ENCODE data around the gene KLHL10. TPM values are rescaled to one million over a fixed set of nuclear protein-coding genes. Genes with fewer than 3 reads are reported as not detected.

The KLHL10 gene
- total RNA-seq, 2 donors from 2014 or later = not detected

DNA sequence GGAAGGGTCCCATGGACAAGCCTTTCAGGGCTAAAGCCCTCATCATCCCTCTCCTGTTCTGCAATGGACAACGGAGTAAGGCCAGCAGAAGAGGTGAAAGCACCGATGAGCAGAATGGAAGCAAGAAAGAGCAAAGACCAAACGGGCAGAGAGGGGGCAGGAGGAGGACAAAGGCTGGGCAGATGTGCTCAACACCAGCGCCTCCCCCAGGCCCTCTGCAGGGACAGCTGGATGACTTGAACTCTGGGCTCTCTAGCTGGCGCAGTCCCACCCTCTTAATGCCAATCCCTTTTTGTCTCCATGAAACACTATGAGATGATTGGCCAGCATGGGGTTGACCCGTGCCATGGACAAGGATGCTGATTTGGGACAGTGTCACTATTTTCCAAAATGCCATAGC is 59.1 kb downstream of the KLHL10 start:
- TF ChIP-seq, protein P1, sequence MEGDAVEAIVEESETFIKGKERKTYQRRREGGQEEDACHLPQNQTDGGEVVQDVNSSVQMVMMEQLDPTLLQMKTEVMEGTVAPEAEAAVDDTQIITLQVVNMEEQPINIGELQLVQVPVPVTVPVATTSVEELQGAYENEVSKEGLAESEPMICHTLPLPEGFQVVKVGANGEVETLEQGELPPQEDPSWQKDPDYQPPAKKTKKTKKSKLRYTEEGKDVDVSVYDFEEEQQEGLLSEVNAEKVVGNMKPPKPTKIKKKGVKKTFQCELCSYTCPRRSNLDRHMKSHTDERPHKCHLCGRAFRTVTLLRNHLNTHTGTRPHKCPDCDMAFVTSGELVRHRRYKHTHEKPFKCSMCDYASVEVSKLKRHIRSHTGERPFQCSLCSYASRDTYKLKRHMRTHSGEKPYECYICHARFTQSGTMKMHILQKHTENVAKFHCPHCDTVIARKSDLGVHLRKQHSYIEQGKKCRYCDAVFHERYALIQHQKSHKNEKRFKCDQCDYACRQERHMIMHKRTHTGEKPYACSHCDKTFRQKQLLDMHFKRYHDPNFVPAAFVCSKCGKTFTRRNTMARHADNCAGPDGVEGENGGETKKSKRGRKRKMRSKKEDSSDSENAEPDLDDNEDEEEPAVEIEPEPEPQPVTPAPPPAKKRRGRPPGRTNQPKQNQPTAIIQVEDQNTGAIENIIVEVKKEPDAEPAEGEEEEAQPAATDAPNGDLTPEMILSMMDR (IDR thresholded peaks at IDR 0.05) = no peak
- Histone ChIP-seq H3K27me3 (no peaks in the 10 kb centered on the region), H3K4me3 (no peak overlapping the region), H3K9ac (ENCODE audit: low read depth in 2 of 2, low read length in 2 of 2) (no peak overlapping the region), H3K36me3 (peaks cover 36% of the 10 kb centered on the region), H3K9me3 (no peaks in the 10 kb centered on the region), H3K4me1 (no peaks in the 10 kb centered on the region), H3K27ac (no peak overlapping the region)
- intact Hi-C loops (cut with DNase I) = no loop called here
- DNase-seq = no peak

Other genes with a start within 250 kb of the KLHL10 start
- gene KRT16, start 225.1 kb upstream of the KLHL10 start, total RNA-seq = not detected
- 1 to 10 TPM in 1 of 2 donors, not detected in 1; 1.2 TPM for gene KRT17, start 213.2 kb upstream of the KLHL10 start, total RNA-seq
- 100 to 1,000 TPM; 574 to 740 TPM for gene EIF1, start 148.9 kb upstream of the KLHL10 start, total RNA-seq
- gene GAST, start 125.5 kb upstream of the KLHL10 start, total RNA-seq = not detected
- under 1 TPM; 0.10 to 0.53 TPM for gene HAP1, start 103.2 kb upstream of the KLHL10 start, total RNA-seq
- 100 to 1,000 TPM; 317 to 353 TPM for gene JUP, start 51.1 kb upstream of the KLHL10 start, total RNA-seq
- 10 to 100 TPM in 1 of 2 donors, 1 to 10 TPM in 1; 8.5 to 16.7 TPM for gene P3H4, start 25.9 kb upstream of the KLHL10 start, total RNA-seq
- gene FKBP10, start 24.8 kb upstream of the KLHL10 start, total RNA-seq = 10 to 100 TPM; 10.3 to 12.8 TPM
- gene NT5C3B, start 1.6 kb upstream of the KLHL10 start, total RNA-seq = 10 to 100 TPM; 19.5 to 20.2 TPM
- 10 to 100 TPM in 1 of 2 donors, 1 to 10 TPM in 1; 10.0 to 14.0 TPM for gene KLHL11, start 27.6 kb downstream of the KLHL10 start, total RNA-seq
- 100 to 1,000 TPM; 135 to 145 TPM for gene ACLY, start 81.1 kb downstream of the KLHL10 start, total RNA-seq
- gene ODAD4, start 92.8 kb downstream of the KLHL10 start, total RNA-seq = under 1 TPM; 0.15 to 0.19 TPM
- gene CNP, start 129.0 kb downstream of the KLHL10 start, total RNA-seq = 10 to 100 TPM; 44.7 to 49.4 TPM
- gene DNAJC7, start 179.6 kb downstream of the KLHL10 start, total RNA-seq = 100 to 1,000 TPM in 1 of 2 donors, 10 to 100 TPM in 1; 82.7 to 103 TPM
- gene NKIRAS2, start 182.3 kb downstream of the KLHL10 start, total RNA-seq = 10 to 100 TPM; 25.8 to 26.3 TPM
- 1 to 10 TPM in 1 of 2 donors, under 1 TPM in 1; 0.84 to 1.2 TPM for gene C17orf113, start 212.8 kb downstream of the KLHL10 start, total RNA-seq